HEK293T (cell line): ENCODE data around the gene ODAD4.

ENCODE experiments used
- CTBP1 ChIP-seq: fragments of 450-650 bp; IDR thresholded peaks from 2 replicates; pipeline ENCODE4 v1.6.1; 2016; ENCODE audit warnings: borderline replicate concordance
- FOXK2 ChIP-seq: fragments of 450-650 bp; IDR thresholded peaks from 2 replicates; pipeline ENCODE4 v1.6.1; 2016; ENCODE audit warnings: mild to moderate bottlenecking

DNA sequence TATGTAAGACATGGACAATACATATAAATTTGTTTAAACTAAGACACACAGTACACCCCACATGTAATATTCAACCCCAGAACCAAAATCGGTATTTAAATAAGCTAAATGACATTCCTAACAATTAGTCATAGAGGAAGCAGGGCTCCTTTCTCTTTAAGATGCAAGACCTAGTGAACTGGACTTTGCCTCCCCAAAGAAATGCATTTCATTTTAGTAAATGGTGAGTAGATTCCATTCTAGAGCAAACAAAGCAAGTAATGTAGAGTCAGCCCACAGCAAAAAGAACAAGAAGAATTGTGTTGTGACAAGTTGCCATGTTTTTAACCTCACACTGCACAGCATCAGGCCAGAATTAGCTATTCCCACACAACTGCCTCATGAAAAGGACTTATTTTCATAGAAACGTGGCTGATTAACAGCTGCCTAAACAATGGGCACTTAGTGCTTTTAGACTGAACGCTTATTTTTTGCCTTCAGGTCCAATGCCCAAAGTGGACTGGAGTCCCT lies 72.4 kb downstream of the ODAD4 start:
- no peak for TF ChIP-seq CTBP1
- TF ChIP-seq FOXK2, result no peak
